Suprapubic skin (tissue), 3 donors: ENCODE results near the gene NRXN3.

Source experiments
- CTCF ChIP-seq, 2 donors: fragments of 200-600 bp in 1 of 2; fragments of 450-650 bp in 1 of 2; sonication (generic) in 1 of 2; IDR thresholded peaks; one replicate each; pipeline ENCODE4 v1.5.1; 2016 to 2019; ENCODE audit warnings: antibody characterized with exemption in 2 of 2, mild to moderate bottlenecking in 1 of 2, moderate library complexity in 1 of 2
- EP300 ChIP-seq: sonication (generic); formaldehyde crosslinking; IDR thresholded peaks from one replicate; pipeline ENCODE4 v1.6.1; 2017; ENCODE audit warnings: antibody characterized with exemption
- POLR2A ChIP-seq, 2 donors: fragments of 450-650 bp; IDR thresholded peaks; one replicate each; pipeline ENCODE4 v1.6.1; 2017; ENCODE audit warnings: antibody characterized with exemption in 2 of 2, mild to moderate bottlenecking in 2 of 2, moderate library complexity in 2 of 2

GRCh38 chr14:78752518-78753188 lies 582.5 kb downstream of the NRXN3 start:
- TF ChIP-seq CTCF (IDR thresholded peaks at IDR 0.05) (no peak), EP300 (no peak), POLR2A (IDR thresholded peaks at IDR 0.05) (no peak)
